HCT116 (cell line): ENCODE results near the gene MLYCD.
A peak's percentile ranks its signal among the peaks of the same experiment; 100 is the strongest.

Experiments used
- EZH2 ChIP-seq: fragments of 200-600 bp; sonication (generic); IDR thresholded peaks from 2 replicates; pipeline ENCODE4 v1.6.1; 2017; ENCODE audit warnings: antibody characterized with exemption, mixed run types
- EZH2phosphoT487 ChIP-seq: fragments of 200-600 bp; IDR thresholded peaks from 2 replicates; pipeline ENCODE4 v1.6.1; 2018; ENCODE audit warnings: antibody characterized with exemption, borderline replicate concordance
- JUND ChIP-seq: IDR thresholded peaks from 2 replicates; pipeline ENCODE4 v1.6.1; 2012
- POLR2A ChIP-seq: IDR thresholded peaks from 2 replicates; pipeline ENCODE4 v1.7.0; 2011; ENCODE audit warnings: borderline replicate concordance; ENCODE audit not compliant: insufficient read depth, insufficient read length; ENCODE audit errors: extremely low read depth
- POLR2AphosphoS5 ChIP-seq: IDR thresholded peaks from 2 replicates; pipeline ENCODE4 v1.6.1; 2011; ENCODE audit warnings: mild to moderate bottlenecking, low read depth, low read length, moderate library complexity
- YY1 ChIP-seq: IDR thresholded peaks from 2 replicates; pipeline ENCODE4 v1.6.1; 2011; ENCODE audit warnings: low read length, low read depth, moderate library complexity, mild to moderate bottlenecking; ENCODE audit not compliant: insufficient replicate concordance; ENCODE audit errors: extremely low read depth
- ZFX ChIP-seq: fragments of 450-650 bp; IDR thresholded peaks from 2 replicates; pipeline ENCODE4 v1.6.1; 2017
- ZNF274 ChIP-seq: fragments of 200-500 bp; sonication (Bioruptor generic); IDR thresholded peaks from 2 replicates; pipeline ENCODE4 v1.6.1; 2014; ENCODE audit warnings: mild to moderate bottlenecking, low read depth, low read length, inconsistent platforms
- TF ChIP-seq, protein P1 (sequence below): IDR thresholded peaks from 2 replicates; pipeline ENCODE4 v1.6.1; 2012
- TF ChIP-seq, protein P2 (sequence below), 3 experiments: fragments of 200-600 bp in 1 of 3; sonication (generic) in 1 of 3; IDR thresholded peaks in 2 of 3; conservative IDR thresholded peaks in 1 of 3; 2 replicates each; pipeline ENCODE4 v1.5.1; 2012 to 2017; ENCODE audit warnings: low read depth in 2 of 3, low read length in 2 of 3, antibody characterized with exemption in 1 of 3, borderline replicate concordance in 1 of 3, control low read depth in 1 of 3, mild to moderate bottlenecking in 1 of 3, mixed read lengths in 1 of 3, mixed run types in 1 of 3, moderate library complexity in 1 of 3; ENCODE audit not compliant: insufficient read depth in 1 of 3
- TF ChIP-seq, protein P3 (sequence below): IDR thresholded peaks from 2 replicates; pipeline ENCODE4 v1.6.1; 2011; ENCODE audit warnings: mild to moderate bottlenecking, low read length, moderate library complexity; ENCODE audit not compliant: insufficient replicate concordance; ENCODE audit errors: extremely low read depth
- TF ChIP-seq, protein P4 (sequence below): IDR thresholded peaks from 2 replicates; pipeline ENCODE4 v1.6.1; 2012; ENCODE audit warnings: low read depth

- TF ChIP-seq, protein P1, sequence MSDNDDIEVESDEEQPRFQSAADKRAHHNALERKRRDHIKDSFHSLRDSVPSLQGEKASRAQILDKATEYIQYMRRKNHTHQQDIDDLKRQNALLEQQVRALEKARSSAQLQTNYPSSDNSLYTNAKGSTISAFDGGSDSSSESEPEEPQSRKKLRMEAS = no peak
- TF ChIP-seq, protein P2, sequence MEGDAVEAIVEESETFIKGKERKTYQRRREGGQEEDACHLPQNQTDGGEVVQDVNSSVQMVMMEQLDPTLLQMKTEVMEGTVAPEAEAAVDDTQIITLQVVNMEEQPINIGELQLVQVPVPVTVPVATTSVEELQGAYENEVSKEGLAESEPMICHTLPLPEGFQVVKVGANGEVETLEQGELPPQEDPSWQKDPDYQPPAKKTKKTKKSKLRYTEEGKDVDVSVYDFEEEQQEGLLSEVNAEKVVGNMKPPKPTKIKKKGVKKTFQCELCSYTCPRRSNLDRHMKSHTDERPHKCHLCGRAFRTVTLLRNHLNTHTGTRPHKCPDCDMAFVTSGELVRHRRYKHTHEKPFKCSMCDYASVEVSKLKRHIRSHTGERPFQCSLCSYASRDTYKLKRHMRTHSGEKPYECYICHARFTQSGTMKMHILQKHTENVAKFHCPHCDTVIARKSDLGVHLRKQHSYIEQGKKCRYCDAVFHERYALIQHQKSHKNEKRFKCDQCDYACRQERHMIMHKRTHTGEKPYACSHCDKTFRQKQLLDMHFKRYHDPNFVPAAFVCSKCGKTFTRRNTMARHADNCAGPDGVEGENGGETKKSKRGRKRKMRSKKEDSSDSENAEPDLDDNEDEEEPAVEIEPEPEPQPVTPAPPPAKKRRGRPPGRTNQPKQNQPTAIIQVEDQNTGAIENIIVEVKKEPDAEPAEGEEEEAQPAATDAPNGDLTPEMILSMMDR (IDR thresholded peaks at IDR 0.05 in 2 of 3, conservative IDR thresholded peaks at IDR 0.05 in 1 of 3; ENCODE audit: borderline replicate concordance in 1 of 3, insufficient read depth in 1 of 3, low read depth in 2 of 3, low read length in 2 of 3) = peak; percentile 39 to 81 (median 77); a peak in 5 of 6 replicates
- TF ChIP-seq EZH2 = no peak
- no peak for TF ChIP-seq ZFX
- no peak for TF ChIP-seq ZNF274
- TF ChIP-seq, protein P3, sequence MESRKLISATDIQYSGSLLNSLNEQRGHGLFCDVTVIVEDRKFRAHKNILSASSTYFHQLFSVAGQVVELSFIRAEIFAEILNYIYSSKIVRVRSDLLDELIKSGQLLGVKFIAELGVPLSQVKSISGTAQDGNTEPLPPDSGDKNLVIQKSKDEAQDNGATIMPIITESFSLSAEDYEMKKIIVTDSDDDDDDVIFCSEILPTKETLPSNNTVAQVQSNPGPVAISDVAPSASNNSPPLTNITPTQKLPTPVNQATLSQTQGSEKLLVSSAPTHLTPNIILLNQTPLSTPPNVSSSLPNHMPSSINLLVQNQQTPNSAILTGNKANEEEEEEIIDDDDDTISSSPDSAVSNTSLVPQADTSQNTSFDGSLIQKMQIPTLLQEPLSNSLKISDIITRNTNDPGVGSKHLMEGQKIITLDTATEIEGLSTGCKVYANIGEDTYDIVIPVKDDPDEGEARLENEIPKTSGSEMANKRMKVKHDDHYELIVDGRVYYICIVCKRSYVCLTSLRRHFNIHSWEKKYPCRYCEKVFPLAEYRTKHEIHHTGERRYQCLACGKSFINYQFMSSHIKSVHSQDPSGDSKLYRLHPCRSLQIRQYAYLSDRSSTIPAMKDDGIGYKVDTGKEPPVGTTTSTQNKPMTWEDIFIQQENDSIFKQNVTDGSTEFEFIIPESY = no peak
- TF ChIP-seq, protein P4, sequence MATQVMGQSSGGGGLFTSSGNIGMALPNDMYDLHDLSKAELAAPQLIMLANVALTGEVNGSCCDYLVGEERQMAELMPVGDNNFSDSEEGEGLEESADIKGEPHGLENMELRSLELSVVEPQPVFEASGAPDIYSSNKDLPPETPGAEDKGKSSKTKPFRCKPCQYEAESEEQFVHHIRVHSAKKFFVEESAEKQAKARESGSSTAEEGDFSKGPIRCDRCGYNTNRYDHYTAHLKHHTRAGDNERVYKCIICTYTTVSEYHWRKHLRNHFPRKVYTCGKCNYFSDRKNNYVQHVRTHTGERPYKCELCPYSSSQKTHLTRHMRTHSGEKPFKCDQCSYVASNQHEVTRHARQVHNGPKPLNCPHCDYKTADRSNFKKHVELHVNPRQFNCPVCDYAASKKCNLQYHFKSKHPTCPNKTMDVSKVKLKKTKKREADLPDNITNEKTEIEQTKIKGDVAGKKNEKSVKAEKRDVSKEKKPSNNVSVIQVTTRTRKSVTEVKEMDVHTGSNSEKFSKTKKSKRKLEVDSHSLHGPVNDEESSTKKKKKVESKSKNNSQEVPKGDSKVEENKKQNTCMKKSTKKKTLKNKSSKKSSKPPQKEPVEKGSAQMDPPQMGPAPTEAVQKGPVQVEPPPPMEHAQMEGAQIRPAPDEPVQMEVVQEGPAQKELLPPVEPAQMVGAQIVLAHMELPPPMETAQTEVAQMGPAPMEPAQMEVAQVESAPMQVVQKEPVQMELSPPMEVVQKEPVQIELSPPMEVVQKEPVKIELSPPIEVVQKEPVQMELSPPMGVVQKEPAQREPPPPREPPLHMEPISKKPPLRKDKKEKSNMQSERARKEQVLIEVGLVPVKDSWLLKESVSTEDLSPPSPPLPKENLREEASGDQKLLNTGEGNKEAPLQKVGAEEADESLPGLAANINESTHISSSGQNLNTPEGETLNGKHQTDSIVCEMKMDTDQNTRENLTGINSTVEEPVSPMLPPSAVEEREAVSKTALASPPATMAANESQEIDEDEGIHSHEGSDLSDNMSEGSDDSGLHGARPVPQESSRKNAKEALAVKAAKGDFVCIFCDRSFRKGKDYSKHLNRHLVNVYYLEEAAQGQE = no peak
- TF ChIP-seq EZH2phosphoT487 = no peak
- TF ChIP-seq POLR2AphosphoS5 = no peak
- no peak for TF ChIP-seq POLR2A
- TF ChIP-seq JUND = no peak
- TF ChIP-seq YY1 = no peak
Measured at GRCh38 chr16:83887080-83887479, 11.8 kb upstream of the MLYCD start.
